GM21529 (cell line): ENCODE measurements around the gene ANKMY2.
"Not testable (repeated sequence)": the region's sequence is repeated elsewhere in the genome, so short reads cannot be mapped to it uniquely, and the experiment has no call there.

Experiments used
- ATAC-seq: cut with Tn5 transposase; IDR thresholded peaks from one replicate; pipeline ENCODE4 v1.9.1; 2021; ENCODE audit not compliant: unreplicated experiment

Gene ANKMY2

DNA sequence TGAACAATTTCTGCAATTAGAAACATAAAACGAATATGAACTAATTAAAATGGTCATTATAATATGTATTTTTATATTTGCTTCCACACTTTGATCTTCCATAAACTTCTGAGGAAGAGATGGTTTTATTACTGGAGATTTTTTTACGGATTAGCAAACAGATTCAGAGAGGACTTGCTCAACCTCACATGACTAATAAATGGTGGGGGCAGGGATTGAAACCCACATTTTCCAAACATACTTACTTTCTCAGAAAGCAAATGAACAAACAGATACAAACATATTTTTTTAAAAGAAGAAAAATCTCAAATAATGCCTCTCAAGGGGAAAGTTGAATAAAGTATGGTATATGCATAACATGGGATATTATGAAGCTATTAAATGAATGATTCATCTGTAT is 18.3 kb downstream of the ANKMY2 start:
- ATAC-seq, result no peak

DNA sequence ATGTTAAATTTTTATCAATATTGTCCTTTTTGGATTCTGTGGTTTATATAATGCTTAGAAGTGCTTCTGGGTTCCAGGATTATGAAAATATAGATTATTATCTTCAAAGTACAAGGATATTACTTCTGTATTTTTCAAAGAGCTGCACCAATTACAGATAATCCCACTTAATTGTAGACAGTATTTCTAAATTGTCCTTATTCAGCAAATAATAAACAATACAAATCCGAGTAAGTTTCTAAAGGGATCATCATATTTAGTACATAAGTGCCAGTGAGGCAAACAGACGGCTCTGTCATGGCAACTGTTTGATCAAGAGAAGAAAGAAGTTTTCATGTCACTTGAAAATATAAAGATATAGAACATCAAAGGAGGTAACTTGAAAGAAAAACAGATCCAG is 19.2 kb downstream of the ANKMY2 start:
- no peak for ATAC-seq

DNA sequence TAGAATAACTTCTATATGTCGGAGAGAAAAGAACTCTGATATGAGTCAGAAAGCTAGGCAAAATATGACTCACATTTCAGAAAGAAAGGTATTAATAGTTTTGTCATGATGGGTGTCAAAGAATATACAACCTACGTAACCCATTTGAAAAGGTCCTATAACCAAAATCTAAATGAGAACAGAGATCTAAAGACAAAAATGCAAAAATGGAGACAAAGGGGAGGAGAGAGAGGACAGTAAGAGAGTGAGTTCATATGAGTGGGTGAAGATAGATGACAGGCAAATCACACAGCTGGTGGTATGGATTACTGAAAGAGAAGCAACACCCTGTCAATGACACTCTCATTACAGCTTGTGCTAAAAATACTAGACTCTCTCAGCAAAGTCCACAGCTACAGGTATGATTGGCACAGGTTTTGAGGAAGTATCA is 25.6 kb downstream of the ANKMY2 start:
- ATAC-seq, result peak; percentile 94

DNA sequence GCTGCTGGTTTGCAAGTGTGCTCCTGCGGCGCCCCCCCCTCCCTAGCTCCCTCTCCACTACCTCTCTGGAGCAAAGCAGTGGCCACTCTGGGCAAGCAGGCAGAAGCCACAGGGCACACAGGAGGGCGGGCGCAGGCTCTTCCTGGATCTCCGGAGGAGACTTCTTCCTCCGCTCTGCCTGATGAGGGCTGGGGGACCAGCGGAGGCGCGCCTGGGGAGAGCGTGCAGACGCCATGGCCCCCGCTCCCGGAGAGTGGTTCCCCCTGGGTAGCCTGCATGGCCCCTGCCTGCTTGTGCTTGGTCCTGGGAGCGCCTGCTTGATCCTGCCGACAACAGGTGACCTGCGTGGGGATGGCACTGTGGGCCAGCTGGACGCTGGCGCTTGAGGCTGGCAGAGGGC is 29.0 kb downstream of the ANKMY2 start:
- no peak for ATAC-seq

DNA sequence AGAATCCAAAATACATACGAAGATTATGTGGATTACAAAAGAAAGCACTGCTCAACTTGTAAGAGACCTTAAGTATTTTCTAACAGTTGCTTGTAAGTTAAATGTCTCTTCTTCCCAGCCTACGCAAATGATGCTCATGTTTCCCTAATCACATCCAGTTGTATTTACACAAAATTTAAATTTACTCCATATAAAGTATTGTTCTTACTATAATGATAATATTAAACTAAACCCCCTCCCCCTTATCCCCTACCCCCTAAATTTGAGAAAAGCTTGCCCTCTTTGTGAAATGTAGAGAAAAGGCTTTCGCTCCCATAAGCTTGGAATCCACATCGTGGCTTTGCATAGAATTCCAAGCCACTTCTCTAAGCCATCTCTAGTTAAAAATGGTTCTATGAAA is 29.4 kb downstream of the ANKMY2 start:
- no peak for ATAC-seq

DNA sequence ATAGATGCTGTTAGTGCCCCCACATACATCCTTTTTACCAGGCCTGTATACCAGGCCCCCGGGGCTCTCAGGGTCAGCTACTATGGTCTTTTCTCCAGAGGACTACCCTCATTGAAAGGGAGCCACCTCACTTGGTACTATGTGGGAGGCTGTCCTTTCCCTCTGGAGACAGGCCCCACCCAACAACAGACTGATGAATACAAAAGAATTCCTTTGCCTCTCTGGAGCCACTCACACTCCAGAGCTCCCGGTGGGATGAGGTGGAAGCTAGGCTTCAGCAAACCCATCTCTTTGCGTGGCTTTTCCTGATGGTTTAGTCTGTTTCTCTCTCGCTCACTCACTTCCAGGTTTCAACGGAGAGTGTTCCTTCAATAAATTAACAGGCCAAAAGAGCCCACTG is 30.3 kb downstream of the ANKMY2 start:
- no peak for ATAC-seq

DNA sequence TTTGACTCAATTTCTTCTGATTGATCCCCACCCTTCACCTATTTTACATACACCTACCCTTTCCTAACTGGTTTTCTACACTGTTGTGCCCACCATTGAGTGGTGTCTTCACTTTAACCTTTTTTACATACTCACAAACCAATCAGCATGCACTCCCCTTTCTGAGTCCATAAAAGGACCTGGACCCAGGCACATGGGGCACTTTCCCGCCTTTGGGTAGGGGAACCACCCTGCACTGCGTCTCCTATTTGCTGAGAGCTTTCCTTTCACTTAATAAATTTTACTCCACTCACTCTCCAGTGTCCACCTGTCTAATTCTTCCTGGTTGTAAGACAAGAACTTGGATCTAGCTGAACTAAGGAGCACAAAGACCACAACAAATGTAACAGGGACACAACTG is 33.8 kb downstream of the ANKMY2 start:
- no peak for ATAC-seq

DNA sequence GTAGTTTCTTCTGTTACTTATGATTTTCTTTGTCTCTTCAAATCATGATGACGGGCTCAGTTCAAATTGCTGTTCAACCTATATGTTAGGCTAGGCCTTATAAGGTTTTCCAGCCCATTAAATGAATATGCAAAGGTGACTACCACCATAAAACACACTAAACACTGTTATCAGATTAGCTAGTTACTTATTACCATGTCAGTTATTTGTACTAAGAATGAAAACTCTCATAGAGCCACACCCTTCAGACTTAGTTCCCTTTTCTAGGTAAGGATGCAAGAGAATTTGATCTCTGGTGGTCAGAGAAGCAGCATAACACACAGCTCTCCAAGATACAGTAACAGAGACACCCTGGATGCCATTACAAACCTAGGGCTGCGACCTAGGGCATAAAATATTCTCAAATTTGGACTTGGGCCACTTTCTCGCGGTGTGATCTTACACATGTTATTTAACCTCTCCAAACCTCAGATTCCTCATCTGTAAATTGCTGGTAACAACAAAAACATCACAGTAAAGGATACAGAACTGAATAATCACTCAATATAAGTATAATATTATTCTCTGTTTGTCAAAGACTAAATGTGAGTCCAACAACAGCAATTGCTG is 35.6 kb downstream of the ANKMY2 start:
- ATAC-seq, result peak; percentile 78

DNA sequence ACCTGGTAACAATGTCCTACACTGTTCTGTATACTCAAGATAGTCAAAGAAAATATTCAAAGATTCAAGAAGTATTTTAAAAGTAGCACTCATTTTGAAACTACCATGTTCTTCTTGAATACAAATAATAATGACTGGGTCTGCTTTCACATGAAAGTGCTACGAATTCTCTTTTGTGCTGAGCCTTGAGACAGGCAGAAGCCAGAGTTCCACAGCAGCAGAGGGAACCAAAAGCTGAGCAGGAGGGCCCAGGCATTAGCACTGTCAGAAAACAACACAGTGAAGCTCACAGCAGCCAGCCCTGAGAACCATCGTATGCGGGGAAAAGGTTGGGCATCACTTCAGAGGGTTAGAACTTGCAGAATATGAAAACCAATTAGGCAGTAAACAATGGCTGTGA is 38.9 kb downstream of the ANKMY2 start:
- no peak for ATAC-seq

DNA sequence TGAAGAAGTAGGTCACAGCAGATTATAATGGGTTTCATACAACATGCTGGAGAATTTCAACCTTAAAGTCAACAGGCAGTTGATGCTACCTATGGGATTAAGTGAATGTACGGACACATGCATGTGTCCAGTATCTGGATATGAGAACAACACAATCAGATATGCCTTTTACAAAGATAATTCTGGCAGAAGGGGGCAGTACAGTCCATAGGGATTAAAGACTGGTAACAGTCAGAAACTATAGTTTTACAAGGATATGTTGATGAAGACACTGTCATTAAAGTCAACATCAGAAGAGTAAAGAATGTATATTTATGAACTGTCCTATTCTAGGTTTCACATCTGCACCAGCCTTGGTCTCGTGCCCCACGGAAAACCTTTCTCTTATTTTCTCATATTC is 41.5 kb downstream of the ANKMY2 start:
- ATAC-seq, result no peak

DNA sequence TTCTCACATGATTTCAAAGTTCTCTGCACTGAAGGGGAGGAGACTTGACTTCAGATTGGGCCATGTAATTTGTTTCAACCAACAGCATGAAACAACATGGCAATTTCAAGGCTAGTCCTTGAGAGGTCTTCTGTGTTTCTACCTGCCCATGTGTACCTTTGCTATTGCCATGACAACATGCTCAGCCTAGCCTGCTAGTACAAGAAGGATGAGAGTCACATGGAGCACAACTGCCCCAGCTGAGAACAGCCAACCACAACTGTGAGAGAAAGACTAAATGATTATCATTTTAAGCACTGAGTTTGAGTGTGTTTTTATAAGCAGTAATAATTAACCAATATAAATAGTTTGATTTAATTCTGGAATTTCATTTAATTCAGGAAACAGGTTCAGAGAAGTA is 41.9 kb downstream of the ANKMY2 start:
- no peak for ATAC-seq

DNA sequence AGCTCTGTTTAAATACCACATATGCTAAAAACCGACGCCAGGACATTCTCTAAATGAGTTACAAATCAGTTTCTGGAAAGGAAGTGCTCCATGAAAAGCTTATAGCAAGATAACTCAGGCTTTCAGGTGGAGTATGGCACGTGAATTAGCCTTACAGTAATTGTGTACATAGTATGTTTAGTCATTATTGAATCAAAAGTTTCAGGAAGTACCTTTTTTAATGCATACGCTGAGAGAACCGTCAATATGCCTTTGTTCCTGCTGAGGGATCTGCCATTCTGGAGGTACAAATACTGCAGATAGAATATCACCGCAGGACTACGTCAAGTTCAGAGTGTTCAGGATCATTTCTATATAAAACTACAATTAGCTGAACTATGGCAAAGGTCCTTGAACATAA is 45.7 kb downstream of the ANKMY2 start:
- no peak for ATAC-seq

DNA sequence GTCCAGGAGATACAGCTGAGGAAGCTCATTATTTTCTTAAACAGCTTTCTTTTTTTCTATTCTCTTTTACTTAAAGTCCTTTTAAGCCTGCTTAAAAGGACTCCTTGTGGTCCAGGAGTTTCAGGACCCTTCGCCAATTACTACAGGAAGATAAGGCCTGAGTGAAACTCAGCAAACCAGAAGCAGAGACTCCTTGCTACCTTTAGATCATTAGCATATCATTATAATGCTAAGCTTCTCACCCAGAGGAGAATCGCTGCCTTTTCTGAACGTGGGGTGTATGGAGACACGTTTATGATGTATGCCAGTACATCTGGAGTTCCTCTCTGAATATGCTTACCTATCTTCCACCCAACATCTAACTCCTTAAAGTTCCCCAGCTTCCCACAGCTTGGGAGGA is 47.5 kb downstream of the ANKMY2 start:
- ATAC-seq, result no peak

DNA sequence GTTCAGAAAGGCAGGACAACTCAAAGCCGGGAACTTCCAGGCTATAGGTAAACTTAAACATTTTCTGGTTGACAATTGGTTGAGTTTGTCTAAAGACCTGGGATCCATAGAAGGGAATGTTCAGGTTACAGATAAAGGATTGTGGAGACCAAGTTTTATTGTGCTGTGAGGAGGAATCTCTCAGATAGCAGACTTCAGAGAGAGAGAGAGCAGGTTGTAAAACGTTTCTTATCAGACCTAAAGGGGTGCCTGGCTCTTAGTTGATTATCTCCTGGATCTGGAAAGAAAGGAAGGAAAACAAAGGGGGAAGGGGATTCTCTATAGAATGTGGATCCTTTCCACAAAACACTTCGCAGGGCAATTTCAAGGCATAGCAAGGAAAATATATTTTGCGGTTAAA is 50.0 kb downstream of the ANKMY2 start:
- ATAC-seq, result not testable (repeated sequence)

DNA sequence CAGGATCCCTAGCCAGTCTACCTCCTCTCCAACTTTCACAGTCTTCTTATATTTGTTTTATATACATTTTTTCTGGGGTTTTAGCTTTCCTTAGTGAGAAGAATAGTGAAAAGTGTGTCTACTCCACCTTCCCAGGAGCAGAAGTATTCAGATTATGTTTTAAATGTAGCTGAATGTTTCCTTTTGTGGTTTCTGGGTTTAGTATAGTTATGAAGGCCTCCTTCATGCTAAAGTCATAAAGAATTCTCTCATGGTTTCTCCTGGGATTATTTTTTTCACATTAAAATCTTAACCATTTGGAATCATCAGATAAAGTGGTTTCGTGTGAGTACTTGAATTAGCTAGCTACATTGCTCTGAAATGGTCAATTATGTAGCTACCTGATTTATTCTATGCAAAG is 50.9 kb downstream of the ANKMY2 start:
- ATAC-seq, result no peak

DNA sequence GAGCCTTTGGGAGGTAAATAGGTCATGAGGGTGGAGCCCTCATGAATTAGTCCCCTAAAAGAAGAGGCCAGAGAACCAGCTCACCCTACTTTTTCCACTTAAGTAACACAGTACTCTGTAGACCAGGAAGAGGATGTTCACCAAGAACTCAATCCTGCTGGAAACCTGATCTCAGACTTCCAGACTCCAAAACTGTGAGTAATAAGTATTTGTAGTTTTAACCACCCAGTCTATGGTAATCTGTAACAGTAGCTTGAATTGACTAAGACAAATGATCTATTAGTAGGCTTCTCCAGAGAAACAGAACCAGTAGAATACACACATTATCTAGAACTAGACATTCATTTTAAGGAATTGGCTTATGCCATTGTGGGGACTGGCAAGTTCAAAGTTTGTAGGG is 51.5 kb downstream of the ANKMY2 start:
- no peak for ATAC-seq

DNA sequence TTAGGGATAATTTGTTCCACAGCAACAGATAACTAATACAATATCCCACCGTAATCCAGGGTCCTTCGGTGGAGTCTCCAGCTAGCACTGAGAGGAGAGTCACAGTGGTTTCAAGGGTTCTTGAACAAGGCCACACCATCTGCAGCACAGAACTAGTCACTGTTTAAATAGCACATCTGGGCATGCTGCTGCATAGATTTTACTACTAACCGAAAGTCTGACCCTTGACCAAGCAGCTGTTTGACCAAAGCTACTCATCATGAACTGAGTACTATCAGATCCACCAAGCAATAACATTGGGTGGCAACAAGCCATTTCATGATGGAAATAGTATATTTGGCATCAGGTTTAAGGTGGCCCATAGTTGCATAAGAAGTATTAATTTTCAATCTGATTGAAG is 53.2 kb downstream of the ANKMY2 start:
- no peak for ATAC-seq

DNA sequence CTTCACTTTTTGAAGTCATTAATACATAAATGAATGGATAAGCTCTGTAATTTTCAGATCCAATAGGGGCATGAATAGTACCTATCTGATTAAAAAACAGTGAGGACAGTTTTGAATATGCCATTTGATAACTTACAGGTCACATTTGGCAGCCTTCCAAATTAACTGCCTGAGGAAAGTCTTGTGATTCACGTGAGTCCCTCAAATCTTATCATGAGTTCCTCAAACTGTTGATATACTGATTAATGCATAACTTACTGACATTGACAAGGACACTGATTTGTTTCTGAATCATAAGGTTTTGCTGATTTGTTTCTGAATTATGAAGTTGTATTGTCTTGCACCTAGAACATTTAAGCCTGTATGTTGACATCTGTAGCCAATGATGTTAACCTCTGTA is 55.1 kb downstream of the ANKMY2 start:
- no peak for ATAC-seq

DNA sequence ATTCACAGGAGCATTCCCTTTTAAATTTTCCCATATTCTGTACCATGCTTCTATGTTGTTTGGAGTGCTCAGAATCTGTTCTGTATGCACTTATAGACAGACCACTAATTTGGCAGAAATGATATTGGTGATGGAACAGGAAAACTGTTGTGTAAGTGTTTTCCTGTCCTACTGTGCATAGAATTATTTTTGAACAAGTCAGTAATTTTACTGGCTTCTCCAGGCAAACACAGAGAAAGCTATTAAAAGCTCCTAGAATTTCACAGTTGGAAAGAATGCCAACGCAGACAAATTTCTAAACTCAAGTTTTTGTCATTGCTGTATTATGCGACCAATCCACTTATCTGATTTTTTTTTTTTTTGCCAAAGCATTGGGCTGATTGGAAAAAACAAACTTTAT is 55.7 kb downstream of the ANKMY2 start:
- no peak for ATAC-seq

DNA sequence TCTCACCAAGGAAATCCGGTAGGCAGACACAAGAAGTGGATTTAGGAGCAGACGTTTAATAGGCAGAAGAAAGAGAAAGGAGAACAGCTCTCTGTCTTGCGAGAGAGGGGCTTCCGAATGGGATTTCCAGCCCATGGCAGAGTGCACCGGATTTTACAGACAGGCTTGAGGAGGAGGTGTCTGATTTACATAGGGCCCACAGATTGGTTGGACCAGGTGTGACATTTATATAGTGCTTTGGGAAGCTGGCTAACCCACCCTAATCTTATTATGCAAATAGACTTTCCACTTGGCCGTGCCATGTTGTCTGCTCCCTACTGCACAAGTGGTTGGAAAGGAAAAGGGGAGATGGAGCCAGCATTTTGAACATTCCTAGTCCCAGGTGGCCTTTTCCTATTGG is 57.8 kb downstream of the ANKMY2 start:
- ATAC-seq, result no peak

DNA sequence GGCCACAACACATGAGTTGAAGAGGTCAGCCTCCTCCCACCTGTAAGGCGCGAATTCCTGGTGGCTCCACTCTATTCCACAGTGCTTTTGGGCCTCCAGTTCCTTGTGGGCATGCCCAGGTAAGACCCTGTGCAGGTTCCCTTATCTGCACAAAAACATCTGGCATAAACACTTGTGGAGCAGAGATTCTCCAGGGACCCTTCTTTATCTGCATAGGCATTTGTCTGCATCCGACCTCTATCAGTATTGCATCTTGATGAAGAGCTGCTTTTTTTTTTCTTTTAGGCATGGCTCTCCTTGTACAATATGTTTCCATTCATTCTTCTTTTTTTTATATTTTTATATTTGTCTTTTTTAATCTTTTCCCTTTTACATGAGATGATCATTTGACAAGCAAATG is 58.4 kb downstream of the ANKMY2 start:
- ATAC-seq, result no peak

DNA sequence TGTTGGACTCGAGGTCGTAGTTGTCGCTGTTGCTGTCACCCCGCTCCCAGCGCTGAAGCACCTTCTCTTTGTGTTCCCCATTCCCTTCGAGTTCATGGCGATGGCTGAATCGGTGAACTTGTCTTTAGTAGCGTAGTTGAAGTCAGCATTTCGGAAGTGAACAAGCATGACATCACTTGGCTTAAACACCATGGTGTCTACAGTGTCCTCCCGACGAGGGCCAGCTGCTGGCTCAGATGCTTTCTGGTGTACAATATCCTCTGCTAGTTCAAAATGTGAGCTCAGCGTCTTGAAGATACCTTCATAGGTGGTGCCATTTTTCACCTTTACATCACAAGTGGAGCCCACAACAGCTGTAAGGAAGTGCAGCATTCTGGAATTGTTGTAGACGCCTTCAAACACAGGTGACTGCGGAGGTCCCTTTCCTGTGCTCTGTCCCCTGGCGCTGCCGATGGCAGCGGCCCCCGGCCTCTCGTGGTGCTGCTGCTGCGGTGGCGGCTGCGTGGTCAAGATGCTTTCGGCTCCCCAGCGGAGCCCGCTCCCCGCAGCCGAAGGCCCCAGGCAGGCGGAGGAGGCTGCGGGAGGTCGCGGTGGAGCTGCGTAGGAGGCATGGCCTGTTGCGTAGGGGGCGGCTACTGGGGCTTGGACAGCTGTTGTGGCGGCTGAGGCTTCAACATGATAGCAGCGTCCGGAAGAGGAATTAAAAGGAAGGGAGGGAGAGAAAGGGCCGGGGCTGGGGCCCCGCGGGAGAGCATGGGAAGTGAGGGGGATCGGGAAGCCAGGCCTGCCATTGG is 59.3 kb downstream of the ANKMY2 start:
- no peak for ATAC-seq

DNA sequence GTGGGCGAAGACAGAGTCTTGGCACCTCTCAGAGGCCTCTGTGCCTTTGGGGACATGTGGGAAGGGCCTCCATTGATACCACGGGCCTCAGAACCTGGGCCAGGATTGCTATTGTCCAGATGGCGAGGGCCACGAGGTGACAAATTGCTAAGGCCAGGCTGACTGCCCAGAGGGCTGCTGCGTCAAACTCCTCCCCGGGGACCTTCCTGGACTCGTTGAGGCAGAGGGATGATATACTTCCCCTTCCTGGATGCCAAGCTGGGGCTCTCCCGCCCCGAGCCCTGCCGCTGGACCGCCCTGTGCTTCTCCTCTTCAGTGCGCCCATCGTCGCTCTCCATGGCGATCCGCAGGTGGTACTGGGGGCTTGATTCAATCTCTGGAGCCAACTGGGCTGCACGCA is 60.0 kb downstream of the ANKMY2 start:
- no peak for ATAC-seq
